ENCODE measurements around the gene GLO1.

GRCh38 chr6:38687043-38687353 lies 15.9 kb downstream of the GLO1 start:
- TF ChIP-seq, protein P1, sequence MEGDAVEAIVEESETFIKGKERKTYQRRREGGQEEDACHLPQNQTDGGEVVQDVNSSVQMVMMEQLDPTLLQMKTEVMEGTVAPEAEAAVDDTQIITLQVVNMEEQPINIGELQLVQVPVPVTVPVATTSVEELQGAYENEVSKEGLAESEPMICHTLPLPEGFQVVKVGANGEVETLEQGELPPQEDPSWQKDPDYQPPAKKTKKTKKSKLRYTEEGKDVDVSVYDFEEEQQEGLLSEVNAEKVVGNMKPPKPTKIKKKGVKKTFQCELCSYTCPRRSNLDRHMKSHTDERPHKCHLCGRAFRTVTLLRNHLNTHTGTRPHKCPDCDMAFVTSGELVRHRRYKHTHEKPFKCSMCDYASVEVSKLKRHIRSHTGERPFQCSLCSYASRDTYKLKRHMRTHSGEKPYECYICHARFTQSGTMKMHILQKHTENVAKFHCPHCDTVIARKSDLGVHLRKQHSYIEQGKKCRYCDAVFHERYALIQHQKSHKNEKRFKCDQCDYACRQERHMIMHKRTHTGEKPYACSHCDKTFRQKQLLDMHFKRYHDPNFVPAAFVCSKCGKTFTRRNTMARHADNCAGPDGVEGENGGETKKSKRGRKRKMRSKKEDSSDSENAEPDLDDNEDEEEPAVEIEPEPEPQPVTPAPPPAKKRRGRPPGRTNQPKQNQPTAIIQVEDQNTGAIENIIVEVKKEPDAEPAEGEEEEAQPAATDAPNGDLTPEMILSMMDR (IDR thresholded peaks at IDR 0.05): no peak
- TF ChIP-seq POLR2A (IDR thresholded peaks at IDR 0.05): no peak

Data from lower leg skin (tissue), 3 donors.